Sigmoid colon (tissue), 4 donors: ENCODE data around the gene C11orf21.

Experiments used
- CTCF ChIP-seq, 4 experiments: fragments of 450-650 bp in 3 of 4; fragments of 200-600 bp in 1 of 4; IDR thresholded peaks; one replicate each; pipeline ENCODE4 v1.5.1; 2016 to 2019; ENCODE audit warnings: antibody characterized with exemption in 4 of 4, mild to moderate bottlenecking in 3 of 4, moderate library complexity in 2 of 4
- EP300 ChIP-seq, 4 donors: sonication (generic); formaldehyde crosslinking; IDR thresholded peaks; one replicate each; pipeline ENCODE4 v1.6.1; 2017; ENCODE audit warnings: antibody characterized with exemption in 4 of 4
- POLR2A ChIP-seq, 2 donors: fragments of 450-650 bp; IDR thresholded peaks; one replicate each; pipeline ENCODE4 v1.6.1; 2016; ENCODE audit warnings: antibody characterized with exemption in 2 of 2, mild to moderate bottlenecking in 2 of 2, moderate library complexity in 2 of 2
- POLR2AphosphoS5 ChIP-seq, 4 donors: sonication (generic); formaldehyde crosslinking; IDR thresholded peaks; one replicate each; pipeline ENCODE4 v1.6.1; 2017; ENCODE audit warnings: antibody characterized with exemption in 4 of 4

DNA sequence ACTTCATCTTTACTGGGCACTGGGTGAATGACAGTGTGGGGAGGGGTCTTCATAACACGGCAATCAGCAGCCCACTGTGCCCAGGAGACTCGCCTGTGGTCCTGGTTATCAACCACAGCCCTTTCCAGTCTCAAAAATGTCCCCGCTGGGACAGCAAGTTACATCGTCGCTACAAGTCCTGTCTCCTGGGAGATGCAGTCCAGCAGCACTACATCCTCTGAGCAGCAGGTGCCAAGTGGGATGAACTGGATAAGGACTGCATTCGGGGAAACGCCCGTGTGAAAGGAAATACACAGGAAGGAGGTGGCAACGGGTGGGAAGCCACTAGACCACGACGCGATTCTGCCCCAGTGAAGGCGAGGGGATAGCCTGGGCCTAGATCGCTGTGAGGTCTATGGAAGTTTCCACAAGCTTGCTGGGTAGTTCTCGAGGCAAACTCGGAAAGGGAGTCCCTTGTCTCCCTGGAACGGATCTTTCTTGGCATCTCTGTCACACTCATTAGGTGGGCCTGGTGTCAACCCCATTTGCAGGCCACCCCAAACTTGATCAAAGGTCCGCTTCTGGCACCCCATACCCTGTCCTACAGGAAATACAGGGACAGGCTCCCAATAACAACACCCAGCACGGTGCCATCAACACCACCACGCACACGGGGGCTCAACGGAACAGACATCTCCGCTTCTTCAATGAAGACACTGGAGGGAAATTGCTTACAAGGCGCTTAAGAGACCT lies 35.7 kb downstream of the C11orf21 start:
- TF ChIP-seq CTCF (IDR thresholded peaks at IDR 0.05) (no peak), POLR2A (IDR thresholded peaks at IDR 0.05) (no peak), POLR2AphosphoS5 (IDR thresholded peaks at IDR 0.05) (no peak), EP300 (IDR thresholded peaks at IDR 0.05) (no peak)
